GM12873 (cell line): ENCODE results near the gene COL6A1.

ENCODE experiments used
- TF ChIP-seq, protein P1 (sequence below): IDR thresholded peaks from 2 replicates; pipeline ENCODE4 v1.5.1; 2012; ENCODE audit warnings: low read depth, mild to moderate bottlenecking, moderate library complexity, low read length, control low read depth; ENCODE audit not compliant: insufficient read depth; ENCODE audit errors: missing control alignments

The COL6A1 gene, protein sequence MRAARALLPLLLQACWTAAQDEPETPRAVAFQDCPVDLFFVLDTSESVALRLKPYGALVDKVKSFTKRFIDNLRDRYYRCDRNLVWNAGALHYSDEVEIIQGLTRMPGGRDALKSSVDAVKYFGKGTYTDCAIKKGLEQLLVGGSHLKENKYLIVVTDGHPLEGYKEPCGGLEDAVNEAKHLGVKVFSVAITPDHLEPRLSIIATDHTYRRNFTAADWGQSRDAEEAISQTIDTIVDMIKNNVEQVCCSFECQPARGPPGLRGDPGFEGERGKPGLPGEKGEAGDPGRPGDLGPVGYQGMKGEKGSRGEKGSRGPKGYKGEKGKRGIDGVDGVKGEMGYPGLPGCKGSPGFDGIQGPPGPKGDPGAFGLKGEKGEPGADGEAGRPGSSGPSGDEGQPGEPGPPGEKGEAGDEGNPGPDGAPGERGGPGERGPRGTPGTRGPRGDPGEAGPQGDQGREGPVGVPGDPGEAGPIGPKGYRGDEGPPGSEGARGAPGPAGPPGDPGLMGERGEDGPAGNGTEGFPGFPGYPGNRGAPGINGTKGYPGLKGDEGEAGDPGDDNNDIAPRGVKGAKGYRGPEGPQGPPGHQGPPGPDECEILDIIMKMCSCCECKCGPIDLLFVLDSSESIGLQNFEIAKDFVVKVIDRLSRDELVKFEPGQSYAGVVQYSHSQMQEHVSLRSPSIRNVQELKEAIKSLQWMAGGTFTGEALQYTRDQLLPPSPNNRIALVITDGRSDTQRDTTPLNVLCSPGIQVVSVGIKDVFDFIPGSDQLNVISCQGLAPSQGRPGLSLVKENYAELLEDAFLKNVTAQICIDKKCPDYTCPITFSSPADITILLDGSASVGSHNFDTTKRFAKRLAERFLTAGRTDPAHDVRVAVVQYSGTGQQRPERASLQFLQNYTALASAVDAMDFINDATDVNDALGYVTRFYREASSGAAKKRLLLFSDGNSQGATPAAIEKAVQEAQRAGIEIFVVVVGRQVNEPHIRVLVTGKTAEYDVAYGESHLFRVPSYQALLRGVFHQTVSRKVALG

DNA sequence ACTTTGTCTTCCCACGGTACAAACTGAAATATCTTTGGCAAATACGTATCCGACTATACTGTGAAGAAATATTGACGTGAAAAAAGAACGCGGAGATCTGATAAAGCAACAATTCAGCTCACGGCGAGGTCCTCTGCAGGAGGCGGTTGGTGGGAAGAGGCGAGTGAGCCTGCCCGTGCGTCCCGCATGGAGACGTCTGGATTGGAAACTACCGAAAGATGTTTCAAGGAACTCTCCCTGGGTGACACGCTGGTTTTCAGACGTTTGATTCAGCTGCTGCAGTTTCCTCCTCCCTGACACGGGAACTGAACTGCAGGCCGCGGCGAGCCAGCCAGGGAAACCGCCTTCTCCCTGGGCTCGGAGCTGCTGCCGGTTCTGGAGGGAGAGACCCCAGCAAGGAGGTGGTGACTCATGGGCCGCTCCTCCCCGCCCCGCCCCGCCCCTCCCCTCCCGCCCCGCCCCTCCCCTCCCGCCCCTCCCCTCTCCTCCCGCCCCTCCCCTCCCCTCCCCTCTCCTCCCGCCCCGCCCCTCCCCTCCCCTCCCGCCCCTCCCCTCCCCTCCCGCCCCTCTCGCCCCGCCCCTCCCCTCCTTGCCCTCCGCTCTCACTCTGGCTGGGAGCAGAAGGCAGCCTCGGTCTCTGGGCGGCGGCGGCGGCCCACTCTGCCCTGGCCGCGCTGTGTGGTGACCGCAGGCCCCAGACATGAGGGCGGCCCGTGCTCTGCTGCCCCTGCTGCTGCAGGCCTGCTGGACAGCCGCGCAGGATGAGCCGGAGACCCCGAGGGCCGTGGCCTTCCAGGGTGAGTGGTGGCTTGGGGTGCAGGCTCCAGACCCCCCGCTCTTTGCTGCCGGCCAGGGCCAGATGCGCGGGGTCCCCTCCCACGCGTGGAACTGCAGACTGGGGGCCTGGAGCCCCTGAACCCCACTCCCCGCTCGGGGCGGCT lies at the start of gene COL6A1:
Gene COL6A1, plus strand, starts transcription at position 620 of the 941 bp plus-strand sequence. Its CDS starts 81 bp downstream, at position 701.
- TF ChIP-seq, protein P1, sequence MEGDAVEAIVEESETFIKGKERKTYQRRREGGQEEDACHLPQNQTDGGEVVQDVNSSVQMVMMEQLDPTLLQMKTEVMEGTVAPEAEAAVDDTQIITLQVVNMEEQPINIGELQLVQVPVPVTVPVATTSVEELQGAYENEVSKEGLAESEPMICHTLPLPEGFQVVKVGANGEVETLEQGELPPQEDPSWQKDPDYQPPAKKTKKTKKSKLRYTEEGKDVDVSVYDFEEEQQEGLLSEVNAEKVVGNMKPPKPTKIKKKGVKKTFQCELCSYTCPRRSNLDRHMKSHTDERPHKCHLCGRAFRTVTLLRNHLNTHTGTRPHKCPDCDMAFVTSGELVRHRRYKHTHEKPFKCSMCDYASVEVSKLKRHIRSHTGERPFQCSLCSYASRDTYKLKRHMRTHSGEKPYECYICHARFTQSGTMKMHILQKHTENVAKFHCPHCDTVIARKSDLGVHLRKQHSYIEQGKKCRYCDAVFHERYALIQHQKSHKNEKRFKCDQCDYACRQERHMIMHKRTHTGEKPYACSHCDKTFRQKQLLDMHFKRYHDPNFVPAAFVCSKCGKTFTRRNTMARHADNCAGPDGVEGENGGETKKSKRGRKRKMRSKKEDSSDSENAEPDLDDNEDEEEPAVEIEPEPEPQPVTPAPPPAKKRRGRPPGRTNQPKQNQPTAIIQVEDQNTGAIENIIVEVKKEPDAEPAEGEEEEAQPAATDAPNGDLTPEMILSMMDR, result no peak

DNA sequence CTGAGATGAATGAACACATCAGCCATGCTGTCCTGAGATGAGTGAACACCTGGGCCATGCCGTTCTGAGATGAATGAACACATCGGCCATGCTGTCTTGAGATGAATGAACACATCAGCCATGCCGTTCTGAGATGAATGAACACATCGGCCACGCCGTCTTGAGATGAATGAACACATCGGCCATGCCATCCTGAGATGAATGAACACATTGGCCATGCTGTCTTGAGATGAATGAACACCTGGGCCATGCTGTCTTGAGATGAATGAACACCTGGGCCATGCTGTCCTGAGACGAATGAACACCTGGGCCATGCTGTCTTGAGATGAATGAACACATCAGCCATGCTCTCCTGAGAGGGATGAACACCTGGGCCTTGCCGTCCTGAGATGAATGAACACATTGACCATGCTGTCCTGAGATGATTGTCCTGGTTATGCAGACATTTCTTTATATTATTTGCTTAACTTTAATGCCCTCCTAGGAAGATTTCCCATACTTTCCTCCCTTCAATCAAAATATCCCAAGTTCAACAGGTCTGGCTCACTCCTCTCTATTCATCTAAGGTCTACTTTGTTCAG lies 48.6 kb upstream of the COL6A1 start:
- TF ChIP-seq, protein P1, result no peak

DNA sequence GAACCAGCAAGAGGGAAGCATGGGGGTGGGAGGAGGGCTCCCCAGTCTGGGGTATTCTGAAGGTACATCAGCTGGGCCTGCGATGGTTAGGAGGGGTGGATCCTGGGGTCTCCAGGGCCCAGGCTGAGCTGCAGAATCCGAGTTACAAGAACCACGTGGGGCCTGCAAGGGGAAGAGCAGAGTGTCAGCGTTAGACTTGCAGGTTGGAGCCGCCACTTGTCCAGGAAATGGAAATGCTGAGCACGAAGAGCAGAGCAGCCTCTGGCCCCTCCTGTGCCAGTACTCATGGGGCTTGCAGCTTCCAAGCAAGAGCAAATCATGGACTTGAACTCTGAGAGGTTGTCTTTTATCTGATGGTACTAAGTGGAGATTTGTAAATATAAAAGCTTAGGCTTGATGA lies 47.5 kb upstream of the COL6A1 start:
- TF ChIP-seq, protein P1, result no peak

DNA sequence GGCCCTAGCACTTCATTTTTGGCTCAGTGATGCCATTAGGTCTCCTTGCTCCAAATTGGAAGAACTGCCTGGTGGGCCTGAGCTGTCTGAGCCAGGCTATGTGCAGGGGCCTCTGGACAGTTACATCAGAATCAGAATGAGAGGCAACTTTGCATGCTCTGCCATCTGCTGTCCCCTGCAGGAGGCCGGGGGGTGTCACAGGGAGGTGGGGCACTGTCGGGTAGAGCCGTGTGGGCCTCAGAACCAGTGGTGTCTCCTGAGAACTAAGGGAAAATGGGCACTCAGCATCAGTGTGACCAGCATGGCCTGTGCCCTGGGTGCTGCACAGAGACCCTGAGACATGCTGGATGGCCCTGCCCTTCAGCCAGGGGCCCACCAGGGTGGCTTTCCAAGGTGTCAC lies 47.0 kb upstream of the COL6A1 start:
- TF ChIP-seq, protein P1, result no peak

DNA sequence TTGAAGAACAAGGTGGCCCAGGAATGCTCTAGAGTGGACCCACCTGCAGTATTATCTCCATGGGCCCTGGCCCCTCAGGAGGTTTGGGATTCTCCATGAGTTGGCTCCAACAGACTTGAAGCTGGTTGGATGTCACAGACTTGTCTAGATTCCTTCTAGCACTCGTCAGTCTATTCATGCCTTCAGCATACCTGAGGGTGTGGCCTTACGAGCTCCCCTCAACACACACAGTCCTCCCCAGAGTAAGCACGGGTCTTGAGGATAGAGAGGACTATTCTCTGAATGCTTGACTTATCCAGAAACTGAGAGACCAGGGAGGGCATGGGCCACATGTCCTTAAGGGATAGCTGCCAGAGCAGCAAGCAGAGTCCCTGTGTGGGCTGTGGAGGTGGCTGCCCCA lies 45.9 kb upstream of the COL6A1 start:
- TF ChIP-seq, protein P1, result no peak

DNA sequence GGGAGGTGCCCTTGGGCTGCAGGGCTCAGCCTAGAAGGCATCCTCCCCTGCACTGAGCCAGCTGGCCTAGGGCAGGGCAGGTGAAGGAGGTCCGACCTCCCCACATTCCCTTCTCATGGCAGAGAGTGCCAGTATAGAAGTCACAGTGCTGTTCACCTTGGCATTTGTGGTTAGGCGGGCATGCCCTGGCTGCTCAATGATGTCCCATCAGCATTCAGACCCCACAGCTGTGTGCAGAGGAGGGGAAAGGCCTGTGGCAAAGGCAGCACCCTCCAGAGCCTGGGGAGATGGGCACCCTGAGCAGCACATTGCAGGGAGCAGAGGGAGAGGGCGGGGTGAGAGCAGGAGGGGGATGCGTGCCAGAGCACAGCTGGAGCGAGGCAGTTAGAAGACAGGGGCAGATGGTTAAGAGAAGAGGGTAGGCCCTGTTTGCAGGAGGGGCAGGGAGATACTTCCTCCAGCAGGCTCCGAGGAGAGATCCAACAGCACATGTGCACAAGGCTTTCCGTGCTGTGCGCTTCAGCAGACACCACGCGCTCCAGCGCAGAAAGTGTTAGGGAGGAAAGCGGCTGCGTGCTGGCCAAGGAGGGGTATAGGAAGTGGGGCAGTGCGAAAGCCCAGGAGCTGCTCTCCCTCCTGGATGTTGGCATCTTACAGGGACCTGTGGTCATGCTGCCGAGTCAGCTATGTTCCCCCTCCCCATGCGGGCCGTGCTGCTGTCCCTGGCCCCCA lies 43.7 kb upstream of the COL6A1 start:
- TF ChIP-seq, protein P1, result no peak
